Activated CD4-positive, alpha-beta T cell treated with anti-CD3 and anti-CD28 coated beads for 1 hour (primary cell): ENCODE data around the gene GRID1.
"Not testable (repeated sequence)": the region's sequence is repeated elsewhere in the genome, so short reads cannot be mapped to it uniquely, and the experiment has no call there.

Source experiments
- DNase-seq: peaks from one replicate; pipeline ENCODE4 v3.0.0-alpha.2; 2020

Gene GRID1

DNA sequence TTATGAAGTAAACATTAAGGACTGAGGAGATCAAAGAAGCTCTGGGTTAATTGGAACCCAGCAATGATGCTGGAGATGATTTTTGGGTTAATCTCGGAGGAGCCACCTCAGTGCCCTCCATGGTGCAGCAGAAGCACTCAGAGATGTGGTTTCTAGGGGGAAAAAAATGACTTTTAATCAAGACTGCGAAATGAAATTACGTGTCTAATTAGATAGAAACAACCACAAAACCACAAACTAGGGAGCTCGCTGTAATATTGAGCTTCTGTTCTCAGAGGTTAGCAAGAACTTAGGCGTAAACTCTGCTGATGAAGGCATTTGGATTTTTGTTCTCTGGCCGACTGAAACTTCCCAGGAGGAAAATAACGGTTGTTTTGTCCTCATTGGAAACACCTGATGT, 319.0 kb downstream of the GRID1 start:
- DNase-seq = no peak

- DNase-seq = no peak
These were observed 319.6 kb downstream of the GRID1 start for GRCh38 chr10:86046845-86047460.

- DNase-seq = no peak
These were observed 320.7 kb downstream of the GRID1 start for GRCh38 chr10:86045896-86046295.

GRCh38 chr10:86044029-86044428, 322.6 kb downstream of the GRID1 start:
- DNase-seq = no peak

DNA sequence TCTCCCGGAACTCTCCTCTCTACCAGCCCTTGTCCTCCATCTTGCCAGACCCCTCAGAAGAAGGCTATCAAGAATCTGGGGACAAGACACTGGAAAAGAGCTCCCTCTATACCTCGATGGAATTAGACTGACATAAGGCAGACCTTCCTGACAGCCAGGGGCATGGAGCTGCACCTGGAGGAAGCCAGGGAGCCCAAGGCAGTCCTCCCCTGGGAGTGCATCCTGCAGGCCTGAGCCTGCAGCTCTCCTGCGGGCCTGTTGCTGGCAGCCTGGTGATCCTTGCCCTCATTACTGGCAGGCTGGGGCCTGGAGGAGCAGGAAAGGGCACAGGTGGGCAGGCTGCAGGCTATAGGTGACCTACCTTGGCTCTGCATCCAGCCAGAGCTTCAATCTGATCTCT, 323.4 kb downstream of the GRID1 start:
- no peak for DNase-seq

GRCh38 chr10:86042161-86042560, 324.4 kb downstream of the GRID1 start:
- DNase-seq = no peak

- no peak for DNase-seq
These were observed 325.5 kb downstream of the GRID1 start for GRCh38 chr10:86041116-86041515.

DNA sequence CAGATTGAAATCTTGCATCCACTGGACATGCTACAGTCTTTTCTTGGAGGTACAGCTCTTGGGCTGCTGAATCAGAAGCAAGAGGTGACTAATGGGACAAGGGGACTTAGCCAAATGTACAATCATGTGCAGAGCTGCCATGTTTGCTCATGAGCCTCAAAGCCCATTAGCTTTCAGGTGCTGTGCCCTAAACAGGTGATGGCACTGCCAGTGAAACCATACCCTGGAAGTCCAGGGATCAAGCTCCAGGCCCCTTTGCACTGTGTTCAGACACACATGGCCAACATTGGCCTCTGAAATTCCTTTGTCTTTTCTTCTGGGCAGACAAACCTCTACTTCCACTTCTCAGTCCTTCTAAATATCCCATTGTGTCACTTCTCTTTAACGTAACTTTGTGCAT, 328.2 kb downstream of the GRID1 start:
- DNase-seq = no peak

- no peak for DNase-seq
These were observed 329.5 kb downstream of the GRID1 start for GRCh38 chr10:86037096-86037495.

GRCh38 chr10:86036544-86036831, 330.1 kb downstream of the GRID1 start:
- no peak for DNase-seq

DNA sequence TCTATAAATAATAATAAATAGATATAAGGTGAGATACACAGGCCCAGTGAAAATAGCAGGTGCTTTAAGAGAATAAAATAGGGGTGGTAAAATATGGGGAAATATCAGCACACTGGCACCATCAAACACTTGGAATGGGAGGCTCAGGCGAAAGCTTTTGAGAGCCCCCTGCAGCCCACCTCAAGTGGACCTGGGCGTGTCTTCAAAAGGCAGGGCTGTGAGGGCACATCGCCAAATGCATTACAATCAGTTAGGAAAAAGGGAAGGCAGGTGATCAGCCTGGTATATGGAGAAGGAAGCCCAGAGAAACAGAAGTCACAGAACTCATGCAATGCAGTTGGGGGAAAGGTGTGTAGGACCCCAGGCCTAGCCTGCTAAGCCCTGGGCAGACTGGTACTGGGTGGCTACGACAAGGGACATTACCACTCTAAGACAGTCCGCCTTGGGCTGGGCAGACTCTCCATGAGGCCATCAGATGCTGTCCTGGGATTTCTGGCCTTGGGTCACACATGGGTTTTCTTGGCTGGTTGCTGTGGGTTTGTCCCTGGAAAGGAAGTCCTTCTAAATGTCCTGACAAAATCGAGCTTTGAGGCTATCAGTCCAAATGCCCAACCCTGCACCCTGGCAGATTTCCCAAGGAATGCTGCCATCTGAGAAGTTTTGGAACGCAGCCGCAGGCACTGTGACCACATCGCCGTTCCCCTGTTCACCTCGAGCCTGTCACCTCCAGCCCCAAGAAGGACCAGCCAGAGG, 330.6 kb downstream of the GRID1 start:
- no peak for DNase-seq

DNA sequence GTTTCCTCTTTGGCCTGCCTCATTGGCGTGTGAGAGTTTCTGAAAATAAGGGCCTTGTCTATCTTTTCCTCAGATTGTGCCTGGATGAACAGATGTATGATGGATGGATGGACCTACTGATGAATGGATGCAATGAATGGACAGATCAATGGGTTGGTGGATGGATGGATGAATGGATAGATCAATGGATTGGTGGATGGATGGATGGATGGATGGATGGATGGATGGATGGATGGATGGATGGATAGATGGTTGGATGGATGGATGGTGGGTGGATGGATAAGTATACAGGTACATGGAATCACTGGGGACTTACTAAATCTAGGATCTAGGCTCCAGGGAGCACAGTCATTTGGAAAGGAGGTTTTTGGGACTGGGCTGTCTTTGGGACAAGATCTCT, 331.9 kb downstream of the GRID1 start:
- no peak for DNase-seq

DNA sequence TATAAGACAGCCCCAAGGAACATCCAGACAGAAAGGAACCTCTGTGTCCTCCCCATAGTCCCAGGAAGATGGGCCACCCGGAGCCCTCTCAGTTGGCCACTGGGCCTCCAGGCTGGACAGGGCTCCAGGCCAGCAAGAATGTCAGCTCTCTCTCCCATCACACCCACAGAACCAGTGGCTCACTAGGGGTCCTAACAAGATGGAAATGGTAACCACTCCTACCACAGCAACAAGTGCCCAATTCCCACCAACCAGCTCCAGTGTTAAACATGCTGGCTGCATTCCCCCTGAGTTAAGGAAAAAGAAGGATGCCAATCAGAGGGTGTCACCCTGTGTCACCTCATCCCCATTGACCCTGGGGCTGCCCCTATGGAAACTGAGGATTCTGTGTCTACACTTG, 333.0 kb downstream of the GRID1 start:
- no peak for DNase-seq

GRCh38 chr10:86032087-86032486, 334.5 kb downstream of the GRID1 start:
- DNase-seq = not testable (repeated sequence)

GRCh38 chr10:86030312-86030711, 336.3 kb downstream of the GRID1 start:
- DNase-seq = no peak

- no peak for DNase-seq
These were observed 339.2 kb downstream of the GRID1 start for GRCh38 chr10:86027346-86027745.

DNA sequence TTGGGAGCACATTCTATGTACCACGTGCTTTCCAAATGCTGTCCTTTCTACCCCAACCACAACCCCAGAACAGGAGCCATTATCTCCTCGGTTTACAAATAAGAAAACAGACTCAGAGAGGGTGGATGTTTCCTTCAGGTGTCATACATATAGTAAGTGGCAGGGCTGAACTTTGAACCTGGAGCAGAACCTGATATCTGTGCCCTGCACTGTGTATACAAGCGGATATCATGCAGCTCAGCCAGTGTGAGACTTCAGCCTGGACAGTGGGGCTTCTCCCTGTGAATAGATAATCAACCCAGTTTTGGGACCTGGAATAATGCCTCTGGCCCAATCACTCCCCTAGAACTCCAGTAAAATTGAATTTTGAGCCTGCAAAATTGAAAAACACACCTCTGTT, 341.1 kb downstream of the GRID1 start:
- no peak for DNase-seq

GRCh38 chr10:86024281-86025041, 342.1 kb downstream of the GRID1 start:
- no peak for DNase-seq

GRCh38 chr10:86023931-86024280, 342.7 kb downstream of the GRID1 start:
- no peak for DNase-seq

DNA sequence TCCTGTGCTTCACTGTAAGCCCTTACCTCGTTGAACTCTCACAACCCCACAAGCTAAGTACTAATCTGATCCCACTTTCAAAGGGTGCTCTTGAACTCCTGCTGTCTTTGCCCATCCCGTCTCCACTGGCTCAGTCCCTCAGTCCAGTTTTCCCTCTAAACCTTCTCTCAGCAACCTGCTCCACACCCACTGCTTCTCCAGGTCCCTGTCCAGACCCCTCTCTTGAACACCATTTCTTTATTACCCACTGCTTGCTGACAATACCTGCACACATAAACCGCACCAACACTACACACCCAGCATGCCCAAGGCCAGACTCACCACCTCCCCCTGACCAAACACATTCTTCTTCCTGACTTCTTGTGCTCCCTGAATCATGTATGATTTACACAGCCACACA, 343.3 kb downstream of the GRID1 start:
- DNase-seq = no peak

DNA sequence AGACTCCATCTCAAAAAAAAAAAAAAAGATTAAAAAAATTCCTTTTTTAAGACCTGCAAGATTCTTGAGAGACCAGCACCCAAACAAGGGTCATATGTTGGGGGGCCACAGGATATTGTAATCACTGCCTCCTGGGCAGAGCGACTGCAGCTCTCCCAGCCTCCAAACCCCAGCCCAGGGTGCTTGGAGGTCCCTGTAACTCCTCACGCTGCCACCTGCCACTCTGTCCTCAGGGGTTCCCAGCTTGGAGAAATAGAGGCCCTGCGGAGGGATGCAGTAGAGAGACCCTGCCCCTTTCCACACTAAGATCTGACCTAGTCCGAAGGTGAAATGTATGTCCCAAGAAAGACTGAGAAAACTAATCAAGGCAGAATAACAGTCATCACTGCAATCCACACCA, 343.7 kb downstream of the GRID1 start:
- DNase-seq = no peak

DNA sequence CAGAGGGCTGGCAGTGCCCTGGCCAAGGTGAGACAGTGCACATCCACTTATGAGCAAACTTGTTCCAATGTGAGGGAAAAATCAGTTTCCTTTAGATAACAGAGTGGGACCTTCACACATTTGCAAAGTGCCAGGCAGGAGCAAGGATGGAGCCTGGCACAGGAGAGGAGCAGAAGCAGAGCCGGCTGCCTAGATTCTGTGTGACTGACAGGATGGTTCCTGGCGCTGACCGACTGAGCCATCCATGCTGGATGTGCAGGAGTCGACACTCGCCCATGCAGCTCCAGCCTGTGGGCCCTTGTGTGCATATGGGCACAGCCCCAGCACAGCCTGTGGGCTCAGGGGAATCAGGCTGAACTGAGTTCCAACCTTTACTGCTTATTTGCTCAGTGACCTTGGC, 346.5 kb downstream of the GRID1 start:
- no peak for DNase-seq

- no peak for DNase-seq
These were observed 347.5 kb downstream of the GRID1 start for GRCh38 chr10:86019141-86019540.

GRCh38 chr10:86018735-86019058, 347.9 kb downstream of the GRID1 start:
- DNase-seq = no peak
